OCI-M2 (cell line): Measurements from ENCODE around the gene ANKMY1.
A peak's percentile ranks its signal among the peaks of the same experiment; 100 is the strongest.
"Not testable (repeated sequence)": the region's sequence is repeated elsewhere in the genome, so short reads cannot be mapped to it uniquely, and the experiment has no call there.

Experiments used
- DNase-seq: peaks from one replicate; lab custom pipeline; 2025; ENCODE audit not compliant: unreplicated experiment; lab: John Stamatoyannopoulos, UW

The ANKMY1 gene

GRCh38 chr2:240569523-240569997 is 11.8 kb upstream of the ANKMY1 start:
- DNase-seq: no peak

DNA sequence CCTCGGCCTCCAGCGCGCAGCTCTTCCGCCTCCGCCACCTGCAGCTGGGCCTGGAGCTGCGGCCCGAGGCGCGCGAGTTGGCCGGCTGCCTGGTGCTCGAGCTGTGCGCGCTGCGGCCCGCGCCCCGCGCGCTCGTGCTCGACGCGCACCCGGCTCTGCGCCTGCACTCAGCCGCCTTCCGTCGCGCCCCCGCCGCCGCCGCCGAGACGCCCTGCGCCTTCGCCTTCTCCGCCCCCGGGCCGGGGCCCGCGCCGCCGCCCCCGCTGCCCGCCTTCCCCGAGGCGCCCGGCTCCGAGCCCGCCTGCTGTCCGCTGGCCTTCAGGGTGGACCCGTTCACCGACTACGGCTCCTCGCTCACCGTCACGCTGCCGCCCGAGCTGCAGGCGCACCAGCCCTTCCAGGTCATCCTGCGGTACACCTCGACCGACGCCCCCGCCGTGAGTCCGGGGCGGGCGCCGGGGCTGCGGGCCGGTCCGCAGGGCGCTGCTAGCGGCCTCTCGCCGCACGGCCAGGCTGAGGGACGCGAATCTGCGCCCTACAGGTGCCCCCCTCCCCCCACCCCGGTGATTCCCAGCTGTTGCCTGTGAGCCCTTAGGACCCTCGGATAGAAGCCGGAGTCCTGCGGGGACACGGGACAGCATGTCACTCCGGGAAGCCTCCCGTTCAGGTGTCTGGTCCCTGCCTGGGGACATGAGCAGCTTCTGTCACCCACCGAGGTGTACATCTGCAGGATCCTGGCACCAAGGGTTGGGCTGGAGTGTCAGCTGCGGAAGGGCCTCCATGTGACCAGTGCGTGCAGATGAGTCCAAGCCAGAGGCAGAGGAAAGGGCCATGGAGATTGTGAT is 11.1 kb upstream of the ANKMY1 start:
- DNase-seq: no peak

DNA sequence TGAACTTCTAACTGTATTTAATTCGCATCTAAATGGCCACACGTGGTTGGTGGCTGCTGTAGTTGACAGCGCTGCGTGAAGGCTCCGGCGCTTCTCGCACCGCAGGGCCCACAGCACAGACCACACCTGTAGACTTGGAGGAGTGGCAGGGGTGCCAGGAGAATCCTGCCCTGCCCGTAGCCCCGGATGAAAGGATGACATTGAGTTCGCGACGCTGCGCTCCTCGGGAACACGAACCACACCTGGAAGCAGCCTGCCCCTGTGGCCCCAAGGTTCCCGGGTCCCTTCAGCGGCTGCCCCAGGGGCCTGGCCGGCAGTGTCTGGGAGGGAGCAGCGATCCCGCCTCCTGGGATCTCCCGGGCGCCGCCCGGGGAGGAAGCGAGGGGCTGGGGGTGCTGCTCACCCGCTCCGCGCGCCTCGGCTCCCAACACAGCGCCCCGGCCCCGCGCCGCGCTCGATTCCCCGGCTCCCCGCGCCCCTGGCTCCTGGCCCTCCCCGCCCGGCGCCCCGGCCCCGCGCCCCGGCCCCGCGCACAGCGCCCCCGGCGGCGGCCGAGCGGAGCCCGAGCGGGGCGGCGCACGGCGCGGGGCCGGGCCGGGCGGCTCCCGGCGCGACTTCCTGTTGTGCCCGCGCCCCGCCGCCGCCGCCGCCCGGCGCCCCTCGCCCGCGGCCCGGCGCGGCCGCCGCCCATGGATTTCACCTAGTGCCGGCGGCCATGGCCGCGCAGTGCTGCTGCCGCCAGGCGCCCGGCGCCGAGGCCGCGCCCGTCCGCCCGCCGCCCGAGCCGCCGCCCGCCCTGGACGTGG is 10.3 kb upstream of the ANKMY1 start, which contains the start of gene RNPEPL1:
TSS of gene RNPEPL1 (plus strand) at position 613 of the 806 bp plus-strand sequence. CDS start at position 716, 103 bp downstream.
- DNase-seq: no peak

- DNase-seq: no peak
These were observed 9.5 kb upstream of the ANKMY1 start for GRCh38 chr2:240567137-240567871.

DNA sequence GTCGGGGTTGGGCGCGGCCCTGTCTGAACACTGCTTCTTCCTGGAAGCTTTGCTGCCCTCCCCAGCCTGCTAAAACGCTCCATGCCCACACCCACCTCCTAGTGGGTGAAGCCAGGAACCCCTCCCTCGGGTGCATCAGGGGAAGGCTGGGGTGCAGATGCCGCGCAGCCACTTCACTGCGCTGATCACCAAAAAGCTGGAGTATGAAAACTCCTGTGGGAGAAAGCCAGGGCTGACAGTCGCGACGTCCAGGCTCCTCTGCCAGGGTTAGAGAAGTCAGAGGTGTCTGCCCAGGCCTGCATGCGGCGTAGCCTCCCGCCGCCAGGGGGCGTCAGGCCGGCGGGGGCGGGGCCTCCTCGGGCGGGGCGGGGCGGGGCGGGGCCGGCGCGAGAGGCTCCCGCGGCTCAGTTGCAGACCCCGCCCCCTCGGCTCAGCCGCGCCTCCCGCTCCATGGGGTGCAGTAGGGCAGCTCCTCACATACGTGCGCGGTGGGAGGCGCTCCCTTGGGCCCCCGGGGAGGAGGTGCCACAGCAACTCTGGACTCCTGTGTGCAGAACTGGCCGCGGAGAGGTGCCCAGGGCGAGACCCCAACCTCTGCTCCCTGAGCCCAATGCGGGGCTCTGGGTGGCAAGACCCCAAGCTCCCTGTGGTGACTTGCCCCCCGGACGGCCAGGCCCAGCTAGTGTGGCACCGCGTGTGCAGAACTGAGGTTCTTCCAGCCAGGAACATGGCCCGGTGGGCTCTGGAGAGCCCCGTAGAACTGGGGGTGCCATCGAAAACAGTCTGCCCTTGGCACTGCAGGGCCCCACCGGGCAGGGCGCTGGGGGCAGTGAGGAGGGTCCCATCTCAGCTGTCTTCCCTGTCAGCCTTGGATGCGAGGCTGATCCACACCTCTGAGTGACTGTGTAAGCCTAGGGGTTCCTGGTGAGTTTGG is 8.7 kb upstream of the ANKMY1 start:
- DNase-seq: no peak

GRCh38 chr2:240565333-240566202 is 7.8 kb upstream of the ANKMY1 start:
- peak; percentile 32 for DNase-seq

- DNase-seq: no peak
These were observed 7.0 kb upstream of the ANKMY1 start for GRCh38 chr2:240564561-240565332.

DNA sequence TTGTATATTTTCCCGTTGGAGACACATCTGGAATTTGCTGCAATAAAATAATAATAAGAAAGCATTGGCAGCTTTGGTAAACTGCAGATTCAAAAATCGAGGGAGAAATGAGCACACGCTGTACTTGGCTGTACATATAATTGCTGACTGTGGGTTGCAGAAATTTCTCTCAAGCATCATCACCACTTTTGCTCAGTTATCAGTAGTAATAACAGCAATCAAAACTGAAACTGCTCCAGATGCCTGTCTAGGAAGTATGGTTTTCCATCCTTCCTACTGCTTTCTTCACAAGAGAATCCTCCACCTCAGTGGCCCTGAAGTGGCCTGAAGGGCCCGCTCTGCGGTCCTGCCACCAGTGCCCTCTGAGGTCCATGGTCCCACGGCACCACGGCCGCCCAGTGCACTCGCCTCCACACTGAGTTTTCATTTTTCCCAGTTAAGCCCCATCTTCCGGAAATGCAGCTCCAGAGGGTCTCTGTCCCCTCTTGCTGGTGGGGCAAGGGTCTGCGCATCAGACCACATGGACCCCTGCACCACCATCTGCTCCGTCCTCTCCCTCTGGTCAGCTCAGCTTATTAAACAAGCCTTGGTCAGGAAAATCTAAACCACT is 6.3 kb upstream of the ANKMY1 start:
- DNase-seq: no peak

DNA sequence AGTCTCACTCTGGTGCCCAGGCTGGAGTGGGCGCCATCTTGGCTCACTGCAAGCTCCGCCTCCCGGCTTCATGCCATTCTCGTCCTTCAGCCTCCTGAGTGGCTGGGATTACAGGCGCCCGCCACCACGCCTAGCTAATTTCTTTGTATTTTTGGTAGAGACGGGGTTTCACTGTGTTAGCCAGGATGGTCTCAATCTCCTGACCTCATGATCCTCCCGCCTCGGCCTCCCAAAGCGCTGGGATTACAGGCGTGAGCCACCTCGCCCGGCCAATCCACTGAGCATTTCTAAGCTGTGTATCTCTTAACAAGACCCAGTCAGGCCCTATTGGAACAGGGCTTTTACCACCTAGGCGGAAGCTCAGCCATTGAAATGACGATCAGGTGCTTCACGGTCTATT is 5.4 kb upstream of the ANKMY1 start:
- not testable (repeated sequence) for DNase-seq

GRCh38 chr2:240561325-240561971 is 3.7 kb upstream of the ANKMY1 start:
- DNase-seq: no peak

GRCh38 chr2:240560480-240561324 is 2.9 kb upstream of the ANKMY1 start:
- peak; percentile 80 for DNase-seq

DNA sequence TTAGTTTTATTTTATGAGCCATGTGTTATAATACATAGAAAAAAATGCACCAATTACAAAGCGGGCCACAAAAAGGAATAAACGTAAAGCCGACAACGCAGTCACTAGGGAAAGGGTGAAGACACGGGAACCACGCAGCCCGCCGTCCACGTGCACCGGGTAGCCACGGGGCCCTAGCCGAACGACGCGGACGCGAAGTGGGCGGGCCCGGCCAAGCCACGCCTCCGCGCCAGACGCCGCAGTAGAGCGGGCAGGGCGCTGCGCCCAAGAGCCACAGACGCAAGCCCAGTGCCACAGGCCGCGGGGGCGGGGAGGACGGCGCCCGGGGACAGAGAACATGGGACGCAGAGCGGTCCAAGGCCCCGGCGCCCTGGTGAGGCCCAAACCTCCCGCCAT is 2.3 kb upstream of the ANKMY1 start, which contains the start of gene DUSP28:
TSS of gene DUSP28 (plus strand) at position 274 of the 396 bp plus-strand sequence. CDS start 328 bp downstream, outside the sequence.
- no peak for DNase-seq

DNA sequence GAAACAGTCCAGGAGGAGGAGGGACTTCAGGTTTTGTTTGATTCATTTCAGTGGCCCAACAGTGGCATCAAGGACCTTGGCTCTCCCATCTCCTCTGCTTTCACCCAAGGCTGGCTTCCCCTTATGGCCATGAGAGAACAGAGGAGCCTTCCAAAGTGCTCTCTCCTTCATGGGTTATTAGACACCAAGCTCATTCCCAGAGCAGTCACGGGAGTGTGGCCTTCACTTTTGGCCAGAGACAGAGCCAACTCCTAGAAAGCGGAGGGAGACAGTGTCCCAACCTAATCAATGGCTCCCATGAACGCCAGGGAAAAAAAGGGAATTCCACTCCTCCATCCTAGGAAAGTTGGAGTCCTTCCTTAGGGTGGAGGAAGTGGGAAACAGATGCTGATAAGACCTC is 1.5 kb upstream of the ANKMY1 start:
- no peak for DNase-seq

- DNase-seq: no peak
These were observed 511 bp upstream of the ANKMY1 start for GRCh38 chr2:240558236-240558761.

DNA sequence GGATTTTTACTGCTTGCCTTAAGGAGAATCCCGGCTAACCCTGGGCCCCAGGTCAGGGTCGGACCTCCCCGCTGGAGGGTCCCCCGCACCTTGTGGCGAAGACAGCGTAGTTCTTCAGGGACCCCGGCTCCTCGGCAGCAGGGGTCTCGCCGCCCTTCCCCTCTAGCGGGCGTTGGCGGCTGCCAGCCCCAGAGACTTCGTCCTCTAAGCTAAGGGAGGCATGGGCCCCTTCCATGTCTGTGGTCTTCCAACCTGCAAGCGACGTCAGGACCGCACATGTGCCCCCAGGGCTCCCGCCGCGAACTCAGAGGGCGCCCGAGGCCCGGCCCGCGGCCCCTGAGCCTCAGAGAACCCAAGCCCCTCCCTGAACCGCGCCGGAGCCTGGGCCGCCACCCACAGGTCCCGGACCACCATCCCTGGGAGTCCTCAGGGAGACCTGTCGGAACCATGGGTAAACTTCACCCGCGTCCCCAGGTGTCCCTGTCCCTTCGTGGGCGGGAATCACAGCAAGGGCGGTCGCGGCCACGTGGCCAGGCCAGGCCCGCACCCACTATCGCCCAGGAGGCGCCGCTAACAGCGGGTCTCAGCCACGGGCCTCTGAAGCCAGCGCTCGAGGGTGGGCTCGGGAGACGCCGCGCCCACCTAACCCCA is 562 bp downstream of the ANKMY1 start:
- DNase-seq: no peak
